Umbilical cord (tissue), 2 donors: ENCODE data around the gene WNT7B. TPM values are rescaled to one million over a fixed set of nuclear protein-coding genes. Genes with fewer than 3 reads are reported as not detected.

Source experiments
- DNase-seq: peaks from one replicate; pipeline ENCODE4 v3.0.0-alpha.2; 2015; ENCODE audit warnings: low spot score
- total RNA-seq: library from RNA; depleted of rRNA; stranded (reverse); fragments of >200 nt; gene quantifications from one replicate; pipeline ENCODE4 v1.2.3, GENCODE V29; 2014; ENCODE audit warnings: low replicate concordance; ENCODE audit not compliant: insufficient read depth

WNT7B gene
- total RNA-seq, 1 donor from 2014 or later, result 7.2 TPM

DNA sequence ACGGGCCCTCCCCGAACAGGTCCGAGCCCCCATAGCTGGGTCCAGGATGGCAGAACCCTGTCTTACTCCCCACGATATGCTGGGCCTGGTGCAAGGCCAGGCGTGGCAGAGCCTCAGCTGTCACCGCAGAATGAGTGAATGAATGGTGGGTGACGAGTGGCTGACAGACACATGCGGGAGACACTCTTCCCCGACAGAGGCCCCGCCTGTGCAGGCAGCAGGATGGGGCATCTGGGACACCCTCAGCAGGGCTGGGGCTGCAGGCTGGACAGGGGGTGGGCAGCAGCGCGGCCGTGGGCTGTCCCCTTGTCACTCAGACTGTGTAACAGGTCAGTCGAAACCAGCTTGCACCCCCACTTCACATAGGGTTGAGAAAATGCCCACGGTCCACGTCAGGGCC is 18.0 kb downstream of the WNT7B start:
- no peak for DNase-seq

DNA sequence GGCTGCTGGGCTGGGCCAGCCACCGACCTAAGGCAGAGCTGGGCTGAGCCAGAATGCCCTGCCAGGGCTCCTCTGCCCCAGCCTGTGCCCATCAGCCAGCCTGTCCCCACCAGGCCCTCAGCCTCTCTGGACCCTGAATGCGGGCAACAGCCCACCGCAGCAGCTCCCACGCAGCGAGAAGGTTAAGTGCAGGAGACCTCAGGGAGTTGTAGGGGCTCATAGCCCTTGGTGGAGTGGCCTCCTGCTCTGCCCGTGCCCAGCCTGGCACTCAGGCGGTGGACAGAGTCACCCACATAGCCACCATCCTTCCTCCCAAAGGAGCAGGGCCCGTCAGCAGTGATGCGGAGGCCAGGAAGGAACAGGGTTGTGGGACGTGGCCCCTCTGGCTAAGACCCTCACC is 19.1 kb downstream of the WNT7B start:
- DNase-seq, result no peak

DNA sequence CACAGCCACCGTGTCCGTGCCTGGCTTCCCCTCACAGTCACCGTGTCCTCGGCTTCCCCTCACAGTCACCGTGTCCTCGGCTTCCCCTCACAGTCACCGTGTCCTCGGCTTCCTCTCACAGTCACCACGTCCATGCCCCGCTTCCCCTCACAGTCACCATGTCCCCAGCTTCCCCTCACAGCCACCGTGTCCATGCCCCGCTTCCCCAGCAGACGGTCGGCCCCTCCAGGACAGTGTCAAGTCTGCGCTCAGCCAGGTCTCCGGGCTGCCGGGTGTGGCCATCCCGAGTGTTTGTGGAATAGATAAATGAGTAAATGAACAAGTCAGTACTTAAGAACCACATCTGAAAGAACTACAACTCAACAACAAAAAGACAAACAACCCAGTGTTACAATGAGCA is 23.8 kb downstream of the WNT7B start:
- no peak for DNase-seq

DNA sequence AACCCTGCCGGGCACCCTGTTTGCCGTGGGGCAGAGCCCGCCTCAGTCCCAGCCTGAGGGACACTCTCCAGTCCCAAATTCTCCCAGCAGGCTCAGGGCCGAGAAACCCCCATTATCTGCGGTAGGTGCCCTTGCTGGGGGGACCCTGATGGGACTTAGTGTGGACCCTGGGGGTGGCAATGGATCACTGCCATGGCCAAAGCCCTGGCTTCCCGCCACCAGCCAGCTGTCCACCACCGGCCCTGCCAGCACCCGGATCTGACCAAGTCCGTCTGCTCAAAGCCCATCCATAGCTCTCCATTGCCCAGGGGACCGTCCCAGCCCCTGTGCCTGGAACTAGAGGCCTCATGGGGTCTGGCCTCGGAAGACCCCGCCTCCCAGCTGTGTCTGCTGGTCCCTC is 24.4 kb downstream of the WNT7B start:
- no peak for DNase-seq

DNA sequence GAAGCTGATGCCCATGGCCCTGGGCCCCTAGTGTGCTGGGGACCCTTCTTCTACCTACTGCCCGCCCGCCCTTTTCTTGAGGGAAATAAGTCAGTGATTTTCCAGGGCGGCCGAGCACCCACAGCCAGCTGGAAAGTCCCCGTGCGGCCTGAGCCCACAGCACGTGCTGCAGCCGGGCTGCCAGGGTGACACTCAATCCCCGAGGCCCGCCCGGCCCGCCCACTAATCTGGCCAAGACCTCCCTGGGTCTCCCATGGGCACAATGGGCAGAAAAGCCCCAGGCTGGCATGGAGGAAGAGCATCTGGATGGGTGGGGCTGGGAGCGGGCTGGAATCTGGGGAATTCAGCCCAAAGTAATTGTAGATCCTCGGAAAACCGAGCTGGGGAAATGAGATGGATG is 24.8 kb downstream of the WNT7B start:
- DNase-seq, result no peak

DNA sequence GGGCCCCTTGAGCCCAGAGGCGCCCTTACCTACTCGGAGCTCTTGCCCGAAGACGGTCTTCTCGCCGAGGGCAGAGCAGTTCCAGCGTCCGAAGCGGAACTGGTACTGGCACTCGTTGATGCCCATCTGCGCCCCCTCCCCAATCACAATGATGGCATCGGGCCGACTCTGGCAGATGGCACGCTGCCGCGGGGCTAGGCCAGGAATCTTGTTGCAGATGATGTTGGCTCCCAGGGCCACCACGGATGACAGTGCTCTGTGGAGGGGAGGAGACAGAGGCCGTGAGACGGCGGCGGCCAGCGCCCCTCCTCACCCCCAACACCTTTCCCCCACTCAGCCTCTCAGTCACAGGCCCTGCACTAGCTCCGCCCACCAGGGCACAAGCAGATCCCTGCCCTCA is 27.1 kb downstream of the WNT7B start:
- no peak for DNase-seq

GRCh38 chr22:45949258-45949870 is 27.6 kb downstream of the WNT7B start:
- DNase-seq, result no peak

- no peak for DNase-seq
These were observed 28.8 kb downstream of the WNT7B start for GRCh38 chr22:45948081-45948648.

- no peak for DNase-seq
These were observed 30.0 kb downstream of the WNT7B start for GRCh38 chr22:45946805-45947600.

- DNase-seq, result no peak
These were observed 31.3 kb downstream of the WNT7B start for GRCh38 chr22:45945621-45946106.

GRCh38 chr22:45942787-45943493 is 34.0 kb downstream of the WNT7B start:
- DNase-seq, result no peak

DNA sequence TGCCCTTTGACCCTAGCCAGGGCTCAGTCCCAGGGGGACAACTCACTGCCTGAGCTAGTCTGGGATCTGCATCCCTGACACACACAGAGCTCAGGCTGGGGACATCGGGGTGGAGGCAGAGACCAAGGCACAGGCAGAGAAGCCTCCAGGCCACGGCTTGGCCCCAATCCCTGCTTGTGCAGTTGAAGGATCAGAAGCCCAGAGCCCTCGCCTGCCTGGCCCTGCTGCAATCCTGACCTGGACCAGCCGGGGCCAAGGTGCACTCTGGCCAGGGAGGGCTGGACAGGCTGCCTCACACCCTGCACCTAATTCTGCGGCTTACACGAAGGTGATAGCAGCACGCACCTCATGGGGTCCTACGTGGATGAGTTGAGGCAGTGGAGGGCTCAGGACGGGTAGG is 34.6 kb downstream of the WNT7B start:
- DNase-seq, result no peak

- no peak for DNase-seq
These were observed 38.0 kb downstream of the WNT7B start for GRCh38 chr22:45938913-45939312.

- DNase-seq, result no peak
These were observed 39.0 kb downstream of the WNT7B start for GRCh38 chr22:45937960-45938359.

- no peak for DNase-seq
These were observed 41.4 kb downstream of the WNT7B start for GRCh38 chr22:45935573-45935972.

DNA sequence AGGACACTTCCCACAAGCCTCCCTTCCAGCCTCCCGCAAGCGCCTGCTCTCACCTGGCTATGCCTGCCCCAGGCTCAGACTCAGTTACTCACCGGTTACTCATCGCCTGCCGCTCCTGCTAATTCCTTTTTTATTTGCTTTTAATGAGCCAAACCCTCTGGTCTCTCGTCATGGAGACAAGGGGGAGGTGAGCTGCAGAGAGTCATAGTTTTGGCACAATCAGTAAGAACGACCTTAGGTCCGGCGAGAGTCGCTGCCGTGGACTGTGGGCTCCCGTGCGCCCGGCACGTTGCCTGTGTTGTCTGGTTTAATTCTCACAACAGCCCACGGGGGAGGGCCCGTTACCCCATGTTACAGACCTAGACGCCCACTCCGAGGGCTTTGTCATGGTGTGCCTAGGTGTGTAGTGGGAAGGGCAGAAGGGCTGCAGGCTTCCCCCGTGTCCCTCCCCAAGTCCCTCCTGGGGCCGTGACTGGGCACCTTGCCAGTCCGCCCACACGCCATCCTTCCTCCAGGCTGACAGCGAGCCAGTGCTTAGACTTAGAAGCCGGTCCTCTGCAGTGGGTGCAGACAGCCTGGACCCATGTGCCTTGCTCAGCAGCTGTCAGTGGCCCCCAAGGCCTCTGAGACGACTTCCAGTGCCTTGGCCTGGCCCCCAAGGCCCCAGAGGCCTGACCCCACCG is 42.2 kb downstream of the WNT7B start:
- no peak for DNase-seq

DNA sequence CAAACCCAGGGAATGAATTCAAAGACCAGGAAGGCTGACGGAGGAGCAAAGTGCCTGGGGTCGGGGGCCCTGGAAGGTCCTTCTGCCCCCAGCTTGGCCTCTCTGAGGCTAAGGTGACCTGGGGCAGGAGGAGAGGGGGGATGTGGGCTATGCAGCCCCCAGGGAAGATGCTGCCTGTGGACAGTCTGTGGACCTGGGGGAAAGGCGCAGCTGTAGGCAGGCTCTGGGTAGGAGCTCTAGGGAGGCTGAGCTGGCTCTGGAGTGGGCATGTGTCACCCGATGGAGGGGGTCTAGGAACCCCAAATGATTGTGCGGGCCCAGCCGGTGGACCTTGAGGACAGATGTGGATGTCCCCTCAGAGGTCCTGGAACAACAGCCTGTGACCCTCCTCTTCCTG is 42.8 kb downstream of the WNT7B start:
- DNase-seq, result no peak

GRCh38 chr22:45933506-45934167 is 43.3 kb downstream of the WNT7B start:
- no peak for DNase-seq

GRCh38 chr22:45932071-45932470 is 44.9 kb downstream of the WNT7B start:
- DNase-seq, result no peak

GRCh38 chr22:45931042-45931441 is 45.9 kb downstream of the WNT7B start:
- DNase-seq, result no peak

DNA sequence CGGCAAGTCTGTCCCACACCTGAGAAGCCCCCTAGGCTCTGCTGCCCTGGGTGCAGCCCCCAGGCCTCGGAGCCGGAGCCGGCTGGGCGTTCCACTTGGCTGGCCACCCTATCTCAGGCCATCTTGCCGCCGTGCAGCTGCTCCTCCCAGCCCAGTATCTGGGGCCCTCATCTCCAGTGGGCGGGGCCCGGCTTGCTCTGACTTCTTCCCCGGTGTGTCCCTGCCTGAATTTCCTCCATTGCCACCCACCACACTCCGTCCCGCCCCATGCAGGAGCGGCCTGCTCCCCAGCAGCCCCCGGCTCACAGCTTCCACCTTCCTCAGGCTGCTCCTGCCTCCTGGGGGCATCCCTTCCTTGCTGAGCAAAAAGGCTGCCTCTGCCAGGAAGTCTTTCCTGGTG is 46.6 kb downstream of the WNT7B start:
- DNase-seq, result no peak
